CD4-positive, alpha-beta T cell treated with Interleukin-17A for 1 hour (primary cell): ENCODE results near the gene PLPP4.

Source experiments
- DNase-seq: peaks from one replicate; pipeline ENCODE4 v3.0.0-alpha.2; 2020

Gene PLPP4

DNA sequence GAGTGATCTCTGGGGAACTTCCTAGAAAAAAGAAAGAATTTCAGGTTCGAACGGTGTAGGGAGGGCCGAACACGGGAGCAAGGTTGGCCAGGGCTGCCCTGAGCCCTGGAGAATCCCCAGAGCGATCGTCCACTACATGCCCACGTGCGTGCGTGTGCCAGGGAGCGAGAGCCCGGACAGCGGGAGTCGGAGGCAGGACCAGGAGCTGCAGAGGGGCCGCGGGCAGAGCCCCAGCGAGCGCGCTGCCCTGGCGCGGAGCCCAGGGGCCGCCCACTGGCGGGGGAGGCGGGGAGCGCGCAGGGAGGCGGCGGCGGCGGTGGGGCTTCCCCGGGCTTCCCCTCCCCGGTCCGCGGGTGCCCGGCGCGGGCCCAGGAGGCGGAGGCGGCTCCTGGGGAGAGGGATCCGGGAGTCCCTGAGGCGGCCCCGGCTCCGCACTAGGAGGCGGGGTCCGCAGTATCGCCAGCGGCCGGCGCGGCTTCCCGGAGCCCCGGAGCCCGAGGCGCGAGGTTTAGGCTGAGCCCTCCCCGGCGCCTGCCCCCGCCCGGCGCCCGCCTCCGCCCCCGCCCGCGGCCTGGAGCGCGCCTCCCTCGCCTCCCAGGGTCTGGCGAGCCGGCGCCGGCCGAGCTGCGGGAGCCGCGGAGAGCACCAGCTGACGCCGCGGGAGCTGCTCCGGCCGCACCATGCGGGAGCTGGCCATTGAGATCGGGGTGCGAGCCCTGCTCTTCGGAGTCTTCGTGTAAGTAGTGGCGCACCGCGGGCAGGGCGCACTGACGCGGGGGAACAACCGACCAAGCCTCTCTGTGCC is at the start of gene PLPP4:
PLPP4 (plus strand) TSS at position 602 of the 805 bp plus-strand sequence; CDS start at position 681, 79 bp downstream.
- DNase-seq, result no peak

GRCh38 chr10:120409816-120410215 is 47.2 kb upstream of the PLPP4 start:
- no peak for DNase-seq

GRCh38 chr10:120414946-120415345 is 42.1 kb upstream of the PLPP4 start:
- DNase-seq, result no peak

GRCh38 chr10:120415709-120416330 is 41.2 kb upstream of the PLPP4 start:
- DNase-seq, result no peak

- DNase-seq, result no peak
These were observed 36.6 kb upstream of the PLPP4 start for GRCh38 chr10:120420421-120420820.

DNA sequence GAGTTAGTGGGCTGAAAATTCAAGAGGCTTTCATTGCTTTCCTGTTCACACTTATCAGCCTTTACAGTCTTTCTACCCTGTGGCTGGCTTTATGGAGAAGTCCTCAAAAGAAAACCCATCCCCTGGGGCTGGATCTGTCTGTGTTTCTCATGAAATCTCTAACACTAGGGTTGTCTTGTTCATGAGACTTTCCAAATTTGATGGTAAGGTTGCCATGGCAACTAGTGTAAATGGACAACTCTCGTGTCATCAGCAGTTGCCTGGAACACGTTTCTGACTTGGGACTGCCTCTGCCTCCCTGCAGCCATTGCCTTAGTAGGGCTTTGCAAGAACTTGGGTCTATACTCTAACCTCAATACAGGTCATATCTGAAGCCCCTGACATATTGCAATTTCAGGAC is 35.8 kb upstream of the PLPP4 start:
- no peak for DNase-seq

DNA sequence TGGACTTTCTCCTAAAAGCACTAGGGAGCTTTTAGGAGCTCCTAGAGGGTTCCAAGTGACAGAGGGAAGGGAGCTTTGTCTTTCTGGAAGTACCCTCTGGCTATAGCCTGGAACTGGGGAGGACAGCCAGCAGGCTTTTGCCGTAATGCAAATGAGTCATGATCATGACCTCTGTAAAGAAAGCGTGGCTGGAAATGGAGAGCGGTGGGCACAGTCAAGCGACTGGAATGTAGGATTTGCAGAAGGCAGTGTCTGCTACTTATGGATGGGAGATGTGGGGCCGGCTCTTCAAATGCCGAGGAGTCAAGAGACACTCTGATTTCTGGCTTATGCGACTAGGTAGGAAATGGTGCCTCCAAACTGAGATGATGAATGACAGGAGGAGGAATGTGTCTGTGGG is 34.6 kb upstream of the PLPP4 start:
- no peak for DNase-seq

DNA sequence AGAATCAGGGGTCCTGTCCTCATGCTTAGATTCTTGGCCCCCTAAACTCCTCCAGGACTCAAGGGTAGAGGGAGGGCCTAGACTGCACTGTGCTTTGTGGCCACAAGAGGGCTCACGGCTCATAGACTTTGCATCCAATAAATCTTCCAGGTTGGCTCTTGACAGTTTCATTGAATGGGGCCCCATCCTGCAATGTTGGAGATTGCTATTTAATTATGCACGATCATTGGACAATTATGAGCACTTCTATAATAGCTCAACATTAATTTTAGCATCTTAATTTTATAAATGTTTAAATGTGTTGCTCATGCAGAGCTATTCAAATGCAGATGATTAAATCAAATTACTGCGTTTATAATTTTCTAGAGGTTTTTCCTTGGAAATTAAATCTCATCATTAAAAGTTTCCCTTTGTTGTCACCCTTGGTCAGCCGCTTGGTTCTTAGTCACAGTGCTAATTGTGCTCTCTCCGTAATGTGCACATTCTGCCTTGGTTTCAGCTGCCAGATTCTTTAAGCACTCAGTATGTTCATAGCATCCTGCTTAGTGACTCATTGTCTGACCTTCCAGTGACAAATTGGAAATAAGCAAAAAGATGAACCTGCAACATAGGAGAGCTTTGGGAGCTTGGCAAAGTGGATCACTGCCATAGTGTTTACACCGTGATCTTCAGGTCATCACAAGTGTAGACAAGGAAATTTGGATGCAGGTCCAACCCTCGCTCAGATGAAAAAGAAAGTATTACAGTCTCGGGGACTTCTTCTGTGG is 33.4 kb upstream of the PLPP4 start:
- DNase-seq, result peak; percentile 3

DNA sequence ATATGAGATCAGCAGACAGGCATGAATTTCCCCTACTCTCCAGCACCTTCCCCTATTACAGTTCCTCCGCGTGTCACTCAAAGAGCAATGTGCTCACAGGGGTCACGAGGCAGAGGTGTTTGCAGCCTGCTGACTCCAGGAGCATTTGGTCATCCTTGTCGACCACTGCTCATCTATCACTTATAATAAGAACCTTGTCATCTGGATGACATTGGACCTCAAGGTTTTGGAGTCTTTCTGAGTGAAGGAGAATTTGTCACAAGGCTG is 32.9 kb upstream of the PLPP4 start:
- DNase-seq, result no peak

GRCh38 chr10:120426306-120426705 is 30.7 kb upstream of the PLPP4 start:
- DNase-seq, result no peak

- no peak for DNase-seq
These were observed 28.3 kb upstream of the PLPP4 start for GRCh38 chr10:120428754-120429153.

DNA sequence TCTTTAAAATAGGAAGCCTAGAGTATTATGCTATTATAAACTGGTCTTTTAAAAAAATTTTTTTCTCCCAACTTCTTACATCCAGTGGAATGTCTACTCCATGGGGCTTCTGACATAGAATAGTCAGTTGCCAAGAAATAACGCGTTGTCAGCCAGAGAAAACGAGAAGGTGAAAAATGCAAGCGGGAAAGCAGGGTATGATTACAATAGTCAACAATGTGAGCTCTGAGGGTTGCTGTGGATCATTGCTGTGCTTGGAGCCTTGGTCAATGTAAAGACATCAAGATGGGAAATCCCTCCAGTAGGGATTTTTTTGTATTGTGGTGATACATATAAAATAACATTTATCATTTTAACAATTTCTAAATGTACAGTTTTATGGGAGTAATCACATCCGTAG is 27.6 kb upstream of the PLPP4 start:
- DNase-seq, result no peak

DNA sequence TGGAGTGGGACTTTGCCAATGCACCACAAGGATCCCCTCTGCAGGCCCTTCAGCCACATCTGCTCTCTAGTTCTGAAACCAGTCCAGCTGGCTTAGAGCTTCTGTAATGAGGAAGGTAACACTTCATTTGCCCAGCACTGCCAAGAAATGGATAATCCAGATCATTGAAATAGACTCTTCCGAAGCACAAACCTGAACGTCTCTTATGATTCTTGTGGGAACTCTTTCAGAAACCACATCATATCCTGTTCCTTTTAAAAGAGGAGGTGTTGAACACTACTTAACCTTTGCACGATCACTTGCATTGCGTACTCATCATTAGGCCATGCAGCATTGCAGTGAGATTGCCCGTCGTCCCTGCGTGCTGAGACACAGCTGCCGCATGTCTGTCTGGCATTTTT is 25.8 kb upstream of the PLPP4 start:
- DNase-seq, result no peak

DNA sequence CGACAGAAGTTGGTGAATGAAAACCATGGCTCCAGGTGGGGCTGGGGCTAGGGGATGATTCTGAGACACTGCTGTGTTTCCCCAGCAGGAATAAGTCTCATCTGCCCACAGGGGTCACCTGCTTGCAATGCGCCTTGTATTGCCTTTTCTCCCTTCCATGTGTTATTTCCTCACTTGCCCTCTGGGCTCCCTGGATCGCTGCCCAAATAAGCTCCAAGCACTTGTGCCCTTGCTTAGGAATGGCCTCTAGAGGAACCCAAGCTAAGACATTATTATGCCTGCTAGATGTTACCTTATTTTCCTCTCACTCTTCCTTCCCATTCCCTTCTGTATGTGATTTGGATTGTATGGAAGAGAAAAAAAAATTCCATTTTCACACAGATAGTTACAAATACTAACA is 24.8 kb upstream of the PLPP4 start:
- no peak for DNase-seq

- DNase-seq, result no peak
These were observed 23.9 kb upstream of the PLPP4 start for GRCh38 chr10:120433141-120433540.

GRCh38 chr10:120436439-120437112 is 20.5 kb upstream of the PLPP4 start:
- DNase-seq, result no peak

- no peak for DNase-seq
These were observed 19.5 kb upstream of the PLPP4 start for GRCh38 chr10:120437541-120437940.

- no peak for DNase-seq
These were observed 5.1 kb upstream of the PLPP4 start for GRCh38 chr10:120451968-120452367.

DNA sequence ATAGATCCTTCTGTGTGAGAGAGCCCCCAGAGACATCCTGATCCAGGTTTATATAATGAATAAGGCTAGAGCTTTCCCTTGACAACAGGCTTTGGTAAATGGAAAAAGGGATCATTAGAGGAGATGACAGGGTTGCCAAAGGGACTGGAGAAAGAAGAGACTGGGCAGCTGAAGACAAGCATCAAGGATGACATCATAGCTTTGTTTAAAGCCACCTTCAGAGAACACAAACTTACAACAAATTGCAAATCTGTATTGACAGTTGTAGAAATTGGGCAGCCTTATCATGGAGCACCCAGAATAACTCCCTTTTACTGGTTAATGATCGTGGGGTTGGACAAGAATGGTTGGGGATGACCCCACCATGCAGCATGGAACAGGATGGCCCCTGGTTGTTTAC is 3.7 kb upstream of the PLPP4 start:
- DNase-seq, result no peak

GRCh38 chr10:120453886-120454285 is 3.1 kb upstream of the PLPP4 start:
- no peak for DNase-seq

DNA sequence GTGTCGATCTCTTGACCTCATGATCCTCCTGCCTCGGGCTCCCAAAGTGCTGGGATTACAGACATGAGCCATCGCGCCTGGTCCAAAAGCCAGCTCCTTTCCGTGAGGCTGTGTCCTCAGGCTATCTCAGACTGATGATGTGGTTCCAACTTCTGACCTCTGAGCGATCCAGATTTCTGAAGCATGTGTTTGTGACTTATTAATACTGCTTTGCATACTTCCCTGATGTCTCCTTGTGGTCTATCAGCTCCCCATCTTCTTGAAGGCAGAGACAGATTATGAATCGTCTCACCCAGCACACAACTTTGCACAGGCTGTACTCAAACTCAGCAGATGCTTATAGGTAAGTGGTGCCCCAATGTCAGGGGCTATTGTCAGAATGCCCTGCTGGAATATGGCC is 2.0 kb upstream of the PLPP4 start:
- no peak for DNase-seq

DNA sequence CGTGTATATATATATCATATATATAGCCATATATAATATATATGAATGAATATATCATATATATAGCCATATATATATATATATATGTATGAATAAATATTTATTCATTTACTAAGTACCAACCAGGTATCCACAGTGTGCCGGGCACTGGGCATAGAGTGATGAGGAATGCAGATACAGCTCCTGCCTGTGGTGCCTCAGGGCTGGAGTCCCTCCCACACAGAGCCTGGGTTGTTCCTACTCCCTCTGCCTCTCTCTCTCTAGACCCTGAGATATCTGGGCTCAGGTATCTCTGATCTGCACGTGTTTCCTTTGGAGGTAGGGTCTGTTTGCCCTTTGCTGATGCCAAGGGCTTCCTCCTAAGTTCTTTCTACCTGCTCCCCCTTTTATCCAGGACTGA is 1.4 kb upstream of the PLPP4 start:
- DNase-seq, result no peak

DNA sequence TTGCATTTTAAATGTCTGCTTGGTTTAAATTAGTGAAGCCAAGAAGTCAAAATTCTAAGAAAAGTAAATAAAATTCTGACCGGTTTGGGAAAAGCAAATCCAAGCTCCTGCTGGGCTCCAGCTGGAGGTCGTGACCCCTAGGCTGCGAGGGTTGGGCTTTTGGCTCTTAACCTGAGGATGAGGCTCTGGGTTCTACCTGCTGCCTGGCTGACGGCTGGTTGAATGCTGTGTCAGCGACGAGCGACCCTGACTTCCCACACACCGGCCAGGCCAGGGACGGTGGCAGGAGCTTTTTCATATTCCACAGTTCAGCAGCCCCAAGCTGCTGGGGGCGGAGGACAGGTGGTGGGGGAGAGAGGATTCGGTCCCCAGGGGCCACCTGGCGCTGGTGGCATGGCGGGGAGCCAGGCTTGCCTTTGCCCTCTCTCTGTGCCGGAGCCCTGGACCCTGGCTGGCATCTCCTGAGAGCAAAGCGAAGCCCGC is 843 bp upstream of the PLPP4 start:
- DNase-seq, result no peak
